Measurements from ENCODE around the gene BIK.
"Not testable (repeated sequence)": the region's sequence is repeated elsewhere in the genome, so short reads cannot be mapped to it uniquely, and the experiment has no call there.

BIK gene

DNA sequence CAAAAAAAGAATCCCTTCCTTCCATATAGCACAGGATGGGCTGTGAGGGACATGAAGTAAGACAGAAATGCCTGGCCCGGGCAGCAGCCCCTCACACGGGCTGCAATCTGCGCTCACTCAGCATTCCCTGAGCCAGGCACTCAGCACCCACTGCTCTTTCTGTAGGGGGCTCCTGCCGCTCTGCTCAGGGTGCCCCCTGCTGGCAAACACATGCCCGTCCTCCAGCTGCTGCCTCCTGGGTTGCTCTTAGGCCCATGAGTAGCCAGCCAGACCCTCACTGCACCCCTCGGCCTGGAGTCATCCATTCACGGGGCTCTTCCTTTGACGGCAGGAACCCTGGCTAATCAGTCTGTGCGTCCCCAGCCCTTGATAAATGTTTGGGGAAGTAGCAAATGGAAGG, 25.7 kb downstream of the BIK start:
- peak; percentile 58 for DNase-seq (ENCODE audit: low read depth)

DNA sequence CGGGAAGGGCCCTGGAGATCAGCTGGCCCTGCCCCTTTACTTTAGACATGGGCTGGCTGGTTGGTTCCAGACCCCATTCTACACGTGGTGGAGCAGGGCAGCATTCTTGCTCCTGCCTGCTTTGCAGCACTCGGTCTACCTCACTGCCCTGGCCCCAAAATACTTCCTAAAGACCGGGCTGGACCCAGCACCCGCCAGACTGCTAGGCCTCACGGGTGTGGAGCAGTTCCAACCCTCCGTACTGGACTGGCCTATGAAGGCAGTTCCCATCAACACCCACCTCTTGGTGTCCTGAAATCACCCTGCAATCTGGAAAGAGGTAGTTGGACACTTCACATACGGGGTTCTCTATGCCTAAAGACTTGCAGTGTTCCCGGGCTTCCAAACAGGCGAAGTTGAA, 26.3 kb downstream of the BIK start:
- DNase-seq (ENCODE audit: low read depth) = no peak

DNA sequence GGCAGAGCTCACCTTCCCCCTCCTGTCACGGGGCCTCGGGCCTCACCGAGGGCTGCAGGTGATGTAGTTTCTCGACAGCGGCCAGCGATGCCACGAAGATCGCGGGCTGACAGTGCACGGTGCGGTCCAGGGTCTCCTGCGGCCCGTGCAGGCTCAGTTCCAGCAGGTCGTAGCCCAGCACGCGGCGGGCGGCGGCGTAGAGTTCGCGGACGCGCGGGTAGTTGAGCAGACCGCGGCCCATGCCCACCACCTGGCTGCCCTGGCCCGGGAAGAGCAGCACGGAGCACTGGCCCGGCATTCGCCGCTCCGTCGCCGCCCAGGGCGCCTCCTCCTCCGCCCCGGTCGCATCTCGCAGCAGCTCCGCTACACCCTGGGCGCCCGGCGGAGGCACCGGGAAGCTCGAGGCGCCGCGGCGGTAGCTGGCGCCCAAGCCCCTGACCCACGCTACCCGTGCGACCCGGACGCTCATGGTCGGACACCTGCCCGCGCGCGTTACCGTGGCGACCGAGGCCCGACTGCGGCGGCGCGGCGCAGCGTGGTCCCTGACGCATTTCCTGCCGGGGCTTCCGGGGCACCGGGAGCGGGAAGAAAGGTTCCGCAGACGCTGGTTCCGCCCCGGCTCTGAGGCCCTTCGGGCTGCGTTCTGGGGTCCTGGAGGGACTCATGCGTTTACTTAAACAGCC, 32.5 kb downstream of the BIK start, which contains the start of gene MCAT:
MCAT (minus strand) TSS at position 519 of the 683 bp plus-strand sequence; CDS start at position 469, 50 bp downstream.
- DNase-seq (ENCODE audit: low read depth) = peak; percentile 81

- no peak for DNase-seq (ENCODE audit: low read depth)
These were observed 34.4 kb downstream of the BIK start for GRCh38 chr22:43144949-43145348.

GRCh38 chr22:43145371-43145770, 34.8 kb downstream of the BIK start:
- not testable (repeated sequence) for DNase-seq (ENCODE audit: low read depth)

- DNase-seq (ENCODE audit: low read depth) = not testable (repeated sequence)
These were observed 35.8 kb downstream of the BIK start for GRCh38 chr22:43146332-43146731.

DNA sequence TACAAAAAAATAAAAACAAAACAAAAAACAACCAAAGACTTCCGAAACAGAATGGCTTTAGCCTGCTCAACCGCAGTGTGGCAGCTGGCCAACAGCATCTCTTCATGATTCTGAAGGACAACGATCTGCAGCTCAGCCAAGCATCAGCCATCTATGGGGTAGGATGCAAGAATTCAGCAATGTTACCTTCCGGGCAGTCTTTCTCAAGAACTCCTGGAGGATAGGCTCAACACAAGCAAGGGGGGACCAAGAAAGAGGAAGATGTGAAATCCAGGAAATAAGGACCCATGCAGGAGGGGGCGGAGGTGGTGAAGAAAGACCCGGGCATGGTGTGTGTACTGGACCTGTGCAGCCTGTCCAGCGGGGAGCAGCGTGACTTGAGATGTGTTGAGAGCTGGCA, 37.3 kb downstream of the BIK start:
- DNase-seq (ENCODE audit: low read depth) = no peak

GRCh38 chr22:43148581-43148980, 38.0 kb downstream of the BIK start:
- peak; percentile 38 for DNase-seq (ENCODE audit: low read depth)

- no peak for DNase-seq (ENCODE audit: low read depth)
These were observed 40.2 kb downstream of the BIK start for GRCh38 chr22:43150731-43151206.

DNA sequence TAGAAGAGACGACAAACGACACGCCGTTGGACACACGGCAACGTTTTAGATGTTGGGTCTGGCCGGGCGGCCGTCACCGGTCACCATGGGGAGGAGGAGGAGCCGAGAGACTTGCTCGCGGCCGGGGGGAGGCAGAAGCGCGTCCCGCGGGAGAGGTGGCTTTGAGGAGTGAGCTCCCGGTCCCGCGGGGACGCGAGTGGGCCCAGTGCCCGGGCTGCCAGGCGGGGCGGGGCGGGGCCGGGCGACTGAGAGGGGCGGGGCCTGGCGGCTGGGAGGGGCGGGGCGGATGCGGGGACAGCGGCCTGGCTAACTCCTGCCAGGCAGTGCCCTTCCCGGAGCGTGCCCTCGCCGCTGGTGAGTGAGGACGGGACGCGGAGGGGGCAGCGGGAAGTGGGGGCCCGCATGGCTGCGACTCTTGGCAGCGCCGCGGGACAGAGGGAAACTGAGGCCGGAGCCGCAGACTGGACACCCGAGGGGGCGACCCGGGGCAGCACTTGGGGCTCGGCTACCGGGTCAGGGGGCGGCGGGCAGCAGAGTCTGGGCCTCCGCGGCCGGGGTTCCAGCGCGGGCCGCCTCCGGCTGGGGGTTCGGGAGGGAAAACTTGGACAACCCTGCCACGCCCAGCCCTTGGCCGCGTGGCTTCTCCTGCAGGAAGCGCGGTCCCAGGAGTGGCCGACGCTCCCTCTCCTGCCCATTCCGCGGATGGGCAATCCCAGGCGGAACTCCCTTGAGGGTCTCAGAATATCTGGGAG, 40.9 kb downstream of the BIK start, which contains the start of gene TSPO:
TSPO (plus strand) TSS at position 309 of the 752 bp plus-strand sequence. CDS start 7,680 bp downstream, outside the sequence.
- peak; percentile 68 for DNase-seq (ENCODE audit: low read depth)

DNA sequence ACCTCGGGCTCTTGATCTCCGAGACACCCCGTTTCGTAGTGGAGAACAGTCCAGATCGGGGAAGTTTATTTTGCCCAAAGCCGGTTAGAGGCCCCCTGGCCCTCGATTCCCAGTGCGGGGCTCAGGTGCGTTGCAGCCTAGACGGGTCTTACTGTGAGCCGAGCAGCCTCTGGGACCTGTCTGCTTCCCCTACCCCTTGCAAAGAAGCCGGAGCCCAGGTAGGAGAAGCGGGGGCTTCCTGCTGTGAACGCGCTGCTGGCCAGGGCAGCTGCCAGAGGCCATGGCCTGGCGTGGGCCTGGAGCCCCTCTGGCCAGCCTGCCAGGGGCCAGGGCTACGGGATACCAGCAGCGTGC, 41.4 kb downstream of the BIK start:
- no peak for DNase-seq (ENCODE audit: low read depth)

GRCh38 chr22:43152357-43153071, 42.0 kb downstream of the BIK start:
- peak; percentile 65 for DNase-seq (ENCODE audit: low read depth)

DNA sequence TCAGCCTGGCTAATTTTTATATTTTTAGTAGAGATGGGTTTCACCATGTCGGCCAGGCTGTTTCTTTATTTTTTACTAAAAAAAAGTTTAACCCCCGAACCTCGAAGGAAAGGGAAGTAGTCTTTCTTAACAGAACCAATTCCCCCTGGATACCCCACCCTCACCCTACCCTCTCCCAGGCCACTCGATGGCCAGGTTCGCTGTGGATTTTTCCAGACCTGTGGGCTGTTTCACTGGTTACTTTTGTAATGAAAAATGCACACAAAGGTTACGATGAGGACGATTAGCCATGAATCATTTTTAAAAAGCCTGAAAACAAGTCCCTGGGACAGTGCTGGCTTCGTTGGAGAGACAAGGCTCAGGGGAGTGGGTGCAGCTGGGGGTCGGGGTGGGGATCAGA, 43.3 kb downstream of the BIK start:
- DNase-seq (ENCODE audit: low read depth) = no peak

DNA sequence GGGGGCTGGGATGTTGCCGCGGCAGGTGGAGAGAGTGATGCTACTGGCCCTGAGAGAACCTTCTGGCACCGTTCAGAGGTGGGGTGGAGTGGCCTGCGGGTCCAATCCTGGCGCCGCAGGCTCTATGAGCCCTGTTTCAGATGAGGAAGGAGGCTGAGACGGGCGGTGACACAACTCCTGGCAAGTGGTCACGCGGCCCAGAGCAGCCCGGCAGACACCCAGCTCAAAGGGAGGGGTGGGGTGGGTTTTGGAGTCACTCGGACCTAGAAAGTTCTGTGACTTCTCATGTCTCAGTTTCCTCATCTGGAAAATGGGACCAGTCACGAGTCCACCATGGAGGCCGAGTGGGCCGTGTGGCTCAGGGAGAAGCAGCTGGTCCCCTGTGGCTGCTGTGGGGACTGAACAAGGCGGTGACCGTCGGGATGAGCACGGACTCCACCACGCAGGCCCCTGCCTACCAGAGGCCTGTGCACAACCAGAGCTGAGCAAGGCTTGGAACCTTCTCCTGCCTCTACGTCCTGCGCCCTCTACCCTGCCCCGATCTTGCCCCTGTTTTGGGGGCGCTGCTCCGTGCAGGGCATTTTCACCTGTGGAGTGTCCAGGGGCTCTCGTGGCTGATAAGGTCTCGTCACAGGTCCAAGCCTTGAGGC, 44.5 kb downstream of the BIK start:
- no peak for DNase-seq (ENCODE audit: low read depth)

- DNase-seq (ENCODE audit: low read depth) = no peak
These were observed 45.2 kb downstream of the BIK start for GRCh38 chr22:43155789-43156188.

GRCh38 chr22:43156413-43156812, 45.9 kb downstream of the BIK start:
- DNase-seq (ENCODE audit: low read depth) = no peak

DNA sequence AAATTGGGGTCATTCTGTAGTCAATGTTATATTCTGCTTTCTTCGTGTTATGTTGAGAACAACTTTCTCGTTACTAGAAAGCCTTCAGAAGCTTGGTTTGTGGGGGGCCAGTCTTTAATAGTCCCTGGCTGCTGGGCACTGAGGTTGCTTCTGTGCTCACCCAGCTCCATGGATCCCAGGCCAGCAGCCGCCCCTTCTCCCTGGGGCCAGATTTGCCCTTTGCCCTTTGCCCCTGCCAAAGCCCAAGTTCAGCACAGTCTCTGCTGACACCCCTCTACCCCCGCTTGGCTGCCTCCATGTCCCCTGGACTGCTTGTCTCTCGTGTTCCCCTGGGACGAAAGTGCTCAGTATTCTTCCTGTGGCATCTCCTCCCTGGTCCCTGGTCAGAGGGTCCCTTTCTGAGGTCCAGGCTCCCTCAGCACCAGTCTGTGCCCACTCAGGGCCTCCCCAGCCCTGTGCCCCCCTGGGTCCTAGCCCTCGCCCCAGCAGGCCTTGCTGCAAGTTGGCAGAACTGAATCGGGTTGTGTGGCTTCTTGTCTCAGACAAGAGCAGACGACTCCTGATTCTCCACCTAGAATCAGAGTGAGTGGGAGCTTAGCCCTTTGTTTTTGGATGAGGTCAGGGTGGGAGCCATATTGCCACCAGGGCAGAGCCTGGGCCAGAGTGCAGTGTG, 47.5 kb downstream of the BIK start:
- no peak for DNase-seq (ENCODE audit: low read depth)

DNA sequence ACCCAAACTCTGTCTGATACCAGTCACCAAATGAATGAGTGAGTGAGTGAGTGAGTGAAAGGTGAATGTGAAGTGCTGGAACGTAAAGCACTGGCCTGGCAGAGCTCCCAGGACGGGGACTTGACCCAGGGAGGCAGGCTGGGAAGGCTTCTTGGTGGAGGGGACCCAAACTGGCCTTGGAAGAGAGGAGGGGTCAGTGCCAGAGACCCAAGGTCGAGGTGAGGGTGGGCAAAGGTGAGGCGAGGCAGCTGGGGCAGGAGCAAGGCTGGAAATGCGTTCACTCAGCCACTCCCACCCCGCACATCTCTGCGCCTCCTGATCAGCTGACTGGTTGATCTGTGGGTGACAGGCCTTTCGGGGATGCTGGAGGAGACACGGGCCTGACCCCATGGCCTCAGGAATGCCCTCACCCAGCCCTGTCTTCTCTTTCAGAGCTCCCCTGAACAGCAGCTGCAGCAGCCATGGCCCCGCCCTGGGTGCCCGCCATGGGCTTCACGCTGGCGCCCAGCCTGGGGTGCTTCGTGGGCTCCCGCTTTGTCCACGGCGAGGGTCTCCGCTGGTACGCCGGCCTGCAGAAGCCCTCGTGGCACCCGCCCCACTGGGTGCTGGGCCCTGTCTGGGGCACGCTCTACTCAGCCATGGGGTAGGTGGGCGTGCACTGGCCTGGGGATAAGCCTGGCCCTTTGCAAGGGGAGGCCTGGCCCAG, 48.4 kb downstream of the BIK start:
- no peak for DNase-seq (ENCODE audit: low read depth)

GRCh38 chr22:43159484-43160178, 49.1 kb downstream of the BIK start:
- DNase-seq (ENCODE audit: low read depth) = no peak

DNA sequence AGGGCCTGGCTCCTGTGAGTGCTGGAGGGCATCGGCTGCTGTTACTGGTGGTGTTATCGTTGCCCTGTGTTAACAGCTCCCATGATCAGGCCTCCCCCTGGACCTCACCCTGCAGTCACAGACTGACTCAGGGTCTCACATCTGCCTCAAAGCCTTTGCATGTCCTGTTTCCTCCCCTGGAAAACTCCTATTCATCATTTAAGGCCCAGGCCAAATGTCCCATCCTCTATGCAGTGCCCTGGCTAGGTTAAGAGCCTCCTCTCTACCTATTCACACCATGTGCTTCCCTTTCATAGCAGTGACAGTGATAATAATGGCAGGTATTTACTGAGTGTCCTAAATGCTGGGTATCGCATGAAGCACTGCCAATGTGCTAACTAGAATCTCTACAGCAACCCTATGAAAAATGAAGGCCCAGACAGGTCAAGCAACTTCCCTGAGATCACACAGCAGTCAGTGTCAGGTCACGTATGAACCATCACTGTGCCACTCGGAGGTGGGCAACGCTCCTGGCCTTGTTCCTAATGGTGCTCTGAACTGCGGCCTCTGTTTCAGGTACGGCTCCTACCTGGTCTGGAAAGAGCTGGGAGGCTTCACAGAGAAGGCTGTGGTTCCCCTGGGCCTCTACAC, 50.1 kb downstream of the BIK start:
- DNase-seq (ENCODE audit: low read depth) = no peak

Measured in ELR (cell line).